K562 (cell line): ENCODE data around the gene DMAC2. TPM values are rescaled to one million over a fixed set of nuclear protein-coding genes. Genes with fewer than 3 reads are reported as not detected.

Experiments
- CREM ChIP-seq: IDR thresholded peaks from 2 replicates; pipeline ENCODE4 v1.6.1; 2014; ENCODE audit warnings: antibody characterized with exemption, low read depth
- DACH1 ChIP-seq: fragments of 450-650 bp; IDR thresholded peaks from 2 replicates; pipeline ENCODE4 v1.6.1; 2018; ENCODE audit not compliant: partially characterized antibody
- ESRRA ChIP-seq: fragments of 450-650 bp; IDR thresholded peaks from 2 replicates; pipeline ENCODE4 v1.6.1; 2014; ENCODE audit warnings: low read depth, mild to moderate bottlenecking, moderate library complexity, borderline replicate concordance
- HDAC2 ChIP-seq: fragments of 450-650 bp; IDR thresholded peaks from 2 replicates; pipeline ENCODE4 v1.6.1; 2016; ENCODE audit warnings: mild to moderate bottlenecking
- HDGF ChIP-seq: fragments of 450-650 bp; IDR thresholded peaks from 2 replicates; pipeline ENCODE4 v1.6.1; 2016
- L3MBTL2 ChIP-seq: fragments of 450-650 bp; IDR thresholded peaks from 2 replicates; pipeline ENCODE4 v1.6.1; 2016; ENCODE audit warnings: mild to moderate bottlenecking, moderate library complexity
- MEF2D ChIP-seq: conservative IDR thresholded peaks from 2 replicates; pipeline ENCODE4 v1.6.1; 2016; ENCODE audit warnings: low read depth, missing genetic modification characterization, missing compliant biosample characterization
- MTF1 ChIP-seq: fragments of 250-450 bp; sonication (Bioruptor Pico); IDR thresholded peaks from 2 replicates; pipeline ENCODE4 v1.9.0; 2021; ENCODE audit warnings: moderate library complexity, mild to moderate bottlenecking, inconsistent platforms, borderline replicate concordance
- NR2C1 ChIP-seq, 2 experiments: fragments of 450-650 bp; IDR thresholded peaks; 2 replicates each; pipeline ENCODE4 v1.6.1; 2017; ENCODE audit warnings: mild to moderate bottlenecking in 2 of 2, antibody characterized with exemption in 1 of 2, inconsistent platforms in 1 of 2, missing compliant biosample characterization in 1 of 2, missing genetic modification characterization in 1 of 2
- NR2C2 ChIP-seq, 2 experiments: fragments of 200-800 bp in 1 of 2; sonication (Bioruptor generic) in 1 of 2; sonication (generic) in 1 of 2; formaldehyde crosslinking in 1 of 2; IDR thresholded peaks; 2 replicates each; pipeline versions ENCODE4 v1.6.1 to v1.8.0; 2016 to 2022; ENCODE audit warnings: mild to moderate bottlenecking in 1 of 2, missing compliant biosample characterization in 1 of 2, missing genetic modification characterization in 1 of 2, missing genetic modification reagents in 1 of 2
- POLR3A ChIP-seq: IDR thresholded peaks from 2 replicates; pipeline ENCODE4 v1.6.1; 2011; ENCODE audit warnings: borderline replicate concordance, mild to moderate bottlenecking, moderate library complexity; ENCODE audit not compliant: insufficient read length, insufficient read depth; ENCODE audit errors: extremely low read depth
- RCOR1 ChIP-seq, 2 experiments: IDR thresholded peaks; 2 replicates each; pipeline ENCODE4 v1.6.1; 2012; ENCODE audit warnings: low read depth in 2 of 2, low read length in 2 of 2, borderline replicate concordance in 1 of 2, improper control_type of control experiment in 1 of 2
- RFX7 ChIP-seq: fragments of 250-450 bp; sonication (Bioruptor Pico); IDR thresholded peaks from 2 replicates; pipeline ENCODE4 v1.5.1; 2021; ENCODE audit warnings: mild to moderate bottlenecking
- SAP30 ChIP-seq: fragments of 200-600 bp; sonication (generic); IDR thresholded peaks from 2 replicates; pipeline ENCODE4 v1.6.1; 2012; ENCODE audit warnings: borderline replicate concordance, low read depth, mild to moderate bottlenecking, moderate library complexity, low read length, control low read depth, inconsistent platforms; ENCODE audit not compliant: insufficient read depth, poor library complexity, severe bottlenecking
- SMARCA4 ChIP-seq: fragments of 450-650 bp; IDR thresholded peaks from 2 replicates; pipeline ENCODE4 v1.6.1; 2016
- ZNF766 ChIP-seq: fragments of 200-800 bp; sonication (Bioruptor generic); conservative IDR thresholded peaks from 2 replicates; pipeline ENCODE4 v1.6.1; 2016; ENCODE audit warnings: missing genetic modification characterization, missing compliant biosample characterization
- polyA plus RNA-seq, 8 experiments: library from polyadenylated mRNA; depleted of rRNA in 4 of 8; stranded (reverse) in 5 of 8; unstranded in 3 of 8; fragments of >200 nt; fragmentation: Nextera tagmentation in 2 of 8; fragmentation: Illumina TruSeq in 1 of 8; extraction: Ambion mirVana in 2 of 8; extraction: Trizol in 1 of 8; gene quantifications; 2 replicates each; pipeline versions ENCODE4 v1.2.1 to v1.2.3, GENCODE V29; 2011 to 2014; ENCODE audit warnings: inconsistent platforms in 1 of 8, missing spikeins in 1 of 8
- total RNA-seq, 7 experiments: library from RNA; depleted of rRNA in 6 of 7; stranded (reverse); fragments of >200 nt in 6 of 7; fragmentation: Illumina TruSeq in 2 of 7; extraction: Trizol in 2 of 7; gene quantifications; 2 replicates each; pipeline versions ENCODE4 v1.2.1 to v1.2.3, GENCODE V29; 2011 to 2021; ENCODE audit warnings: low replicate concordance in 1 of 7
- TF ChIP-seq, protein P1 (sequence below): sonication (generic); formaldehyde crosslinking; IDR thresholded peaks from 2 replicates; pipeline ENCODE4 v1.8.1; 2022; ENCODE audit warnings: missing genetic modification reagents
- TF ChIP-seq, protein P2 (sequence below): fragments of 250-450 bp; sonication (Bioruptor Pico); IDR thresholded peaks from 2 replicates; pipeline ENCODE4 v1.8.0; 2021; ENCODE audit warnings: moderate library complexity, mild to moderate bottlenecking, inconsistent platforms
- TF ChIP-seq, protein P3 (sequence below): sonication (generic); formaldehyde crosslinking; IDR thresholded peaks from 2 replicates; pipeline ENCODE4 v1.9.0; 2022; ENCODE audit warnings: mild to moderate bottlenecking, missing genetic modification reagents

Gene DMAC2
- total and polyA plus RNA-seq, 9 of the 15 experiments (the other 6 are each of a cell fraction or from before 2014, with no cell fraction given), result 12.9 to 61.2 (median 43.1) TPM

DNA sequence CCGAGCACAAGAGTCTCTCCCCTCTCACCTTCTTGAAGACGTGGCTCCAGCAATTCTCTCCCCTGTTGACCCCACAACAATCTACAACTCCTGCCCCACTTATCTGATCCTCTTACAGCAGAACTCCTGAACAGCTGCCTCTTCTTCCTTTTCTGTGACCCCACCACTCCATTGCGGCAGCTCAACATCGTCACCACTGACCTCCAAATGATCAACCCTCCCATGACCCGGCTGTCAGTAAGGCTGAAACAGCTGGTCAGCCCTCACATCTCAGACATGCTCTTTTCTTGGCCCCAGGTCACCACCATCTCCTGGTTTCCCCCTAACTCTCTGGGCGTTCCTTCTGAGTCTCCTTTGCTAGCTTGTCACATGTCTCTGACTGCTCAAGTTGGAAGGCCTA lies 44.4 kb downstream of the DMAC2 start (continued):
- TF ChIP-seq HDAC2 (peak; percentile 61; the same call in 1 of the 2 replicates), CREM (peak; percentile 34; the same call in 1 of the 2 replicates), MTF1 (CRISPR knock-in tag) (no peak), SAP30 (peak; percentile 68), L3MBTL2 (peak; percentile 34; the same call in 1 of the 2 replicates), POLR3A (no peak), HDGF (peak; percentile 88; the same call in 1 of the 2 replicates), NR2C1 (IDR thresholded peaks at IDR 0.05) (peak; percentile 80), NR2C1 (tag; IDR thresholded peaks at IDR 0.05) (peak; percentile 69), NR2C2 (CRISPR knock-in tag; IDR thresholded peaks at IDR 0.05) (0 out of 2 replicates have a peak, but pooled peaks have one; percentile 19), NR2C2 (tag; IDR thresholded peaks at IDR 0.05) (peak; percentile 73), SMARCA4 (0 out of 2 replicates have a peak, but pooled peaks have one; percentile 25), MEF2D (tag) (no peak), DACH1 (peak; percentile 89), RFX7 (CRISPR knock-in tag) (no peak), ESRRA (peak; percentile 71; the same call in 1 of the 2 replicates), ZNF766 (0 out of 2 replicates have a peak, but pooled peaks have one; percentile 22), RCOR1 (IDR thresholded peaks at IDR 0.05; ENCODE audit: borderline replicate concordance in 1 of 2, low read depth in 2 of 2, low read length in 2 of 2) (no peak)
- TF ChIP-seq, protein P1, sequence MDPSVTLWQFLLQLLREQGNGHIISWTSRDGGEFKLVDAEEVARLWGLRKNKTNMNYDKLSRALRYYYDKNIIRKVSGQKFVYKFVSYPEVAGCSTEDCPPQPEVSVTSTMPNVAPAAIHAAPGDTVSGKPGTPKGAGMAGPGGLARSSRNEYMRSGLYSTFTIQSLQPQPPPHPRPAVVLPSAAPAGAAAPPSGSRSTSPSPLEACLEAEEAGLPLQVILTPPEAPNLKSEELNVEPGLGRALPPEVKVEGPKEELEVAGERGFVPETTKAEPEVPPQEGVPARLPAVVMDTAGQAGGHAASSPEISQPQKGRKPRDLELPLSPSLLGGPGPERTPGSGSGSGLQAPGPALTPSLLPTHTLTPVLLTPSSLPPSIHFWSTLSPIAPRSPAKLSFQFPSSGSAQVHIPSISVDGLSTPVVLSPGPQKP (CRISPR knock-in tag), result no peak
- TF ChIP-seq, protein P2, sequence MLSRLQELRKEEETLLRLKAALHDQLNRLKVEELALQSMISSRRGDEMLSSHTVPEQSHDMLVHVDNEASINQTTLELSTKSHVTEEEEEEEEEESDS (CRISPR knock-in tag), result no peak
- TF ChIP-seq, protein P3, sequence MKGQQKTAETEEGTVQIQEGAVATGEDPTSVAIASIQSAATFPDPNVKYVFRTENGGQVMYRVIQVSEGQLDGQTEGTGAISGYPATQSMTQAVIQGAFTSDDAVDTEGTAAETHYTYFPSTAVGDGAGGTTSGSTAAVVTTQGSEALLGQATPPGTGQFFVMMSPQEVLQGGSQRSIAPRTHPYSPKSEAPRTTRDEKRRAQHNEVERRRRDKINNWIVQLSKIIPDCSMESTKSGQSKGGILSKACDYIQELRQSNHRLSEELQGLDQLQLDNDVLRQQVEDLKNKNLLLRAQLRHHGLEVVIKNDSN (CRISPR knock-in tag), result peak; percentile 23; the same call in 1 of the 2 replicates
